ENCODE data around the gene SKIC8. TPM values are rescaled to one million over a fixed set of nuclear protein-coding genes. Genes with fewer than 3 reads are reported as not detected.

Gene SKIC8
- total RNA-seq, 2 donors from 2014 or later, result 35.0 to 36.8 TPM

DNA sequence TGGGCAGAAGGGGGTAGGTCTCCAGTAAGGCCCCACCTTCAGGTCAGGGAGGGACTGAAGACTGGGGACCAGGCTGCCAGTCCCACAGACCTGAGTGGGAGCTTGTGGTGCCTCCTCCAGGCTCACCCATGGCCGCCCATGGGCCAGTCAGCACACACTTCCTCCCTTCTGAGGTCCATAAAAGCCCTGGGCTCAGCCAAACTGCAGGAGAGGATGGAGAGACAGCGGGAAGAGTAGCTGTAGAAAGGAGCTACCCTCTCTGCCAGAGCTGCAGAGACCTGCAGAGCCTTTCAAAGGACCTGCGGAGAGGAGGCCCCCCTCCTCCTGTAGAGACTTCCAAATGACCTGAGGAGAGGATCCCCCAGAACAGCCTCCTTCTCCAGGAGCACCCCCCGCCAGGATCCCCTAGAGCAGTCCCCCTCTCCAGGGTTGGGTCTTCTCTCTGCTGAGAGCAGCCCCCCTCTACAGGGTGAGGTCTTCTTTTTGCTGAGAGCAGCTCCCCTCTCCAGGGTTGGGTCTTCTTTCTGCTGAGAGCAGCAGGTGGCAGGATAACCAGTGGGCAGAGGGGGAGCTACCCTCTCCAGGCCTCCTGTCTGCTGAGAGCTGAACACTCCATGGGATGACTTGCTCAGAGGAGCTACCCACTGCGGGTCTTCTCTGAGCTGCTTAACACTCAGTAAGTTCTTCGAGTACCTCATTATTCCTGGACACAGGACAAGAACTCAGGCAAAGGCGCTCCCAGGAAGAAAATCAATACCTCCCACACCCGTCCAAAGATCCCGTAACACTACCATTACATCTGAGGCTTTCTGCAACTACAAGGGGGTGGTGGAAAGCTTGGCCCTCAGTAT lies 5.0 kb upstream of the SKIC8 start:
- DNase-seq (ENCODE audit: low spot score), result no peak
- intact Hi-C loops (cut with DNase I), result no loop called here

DNA sequence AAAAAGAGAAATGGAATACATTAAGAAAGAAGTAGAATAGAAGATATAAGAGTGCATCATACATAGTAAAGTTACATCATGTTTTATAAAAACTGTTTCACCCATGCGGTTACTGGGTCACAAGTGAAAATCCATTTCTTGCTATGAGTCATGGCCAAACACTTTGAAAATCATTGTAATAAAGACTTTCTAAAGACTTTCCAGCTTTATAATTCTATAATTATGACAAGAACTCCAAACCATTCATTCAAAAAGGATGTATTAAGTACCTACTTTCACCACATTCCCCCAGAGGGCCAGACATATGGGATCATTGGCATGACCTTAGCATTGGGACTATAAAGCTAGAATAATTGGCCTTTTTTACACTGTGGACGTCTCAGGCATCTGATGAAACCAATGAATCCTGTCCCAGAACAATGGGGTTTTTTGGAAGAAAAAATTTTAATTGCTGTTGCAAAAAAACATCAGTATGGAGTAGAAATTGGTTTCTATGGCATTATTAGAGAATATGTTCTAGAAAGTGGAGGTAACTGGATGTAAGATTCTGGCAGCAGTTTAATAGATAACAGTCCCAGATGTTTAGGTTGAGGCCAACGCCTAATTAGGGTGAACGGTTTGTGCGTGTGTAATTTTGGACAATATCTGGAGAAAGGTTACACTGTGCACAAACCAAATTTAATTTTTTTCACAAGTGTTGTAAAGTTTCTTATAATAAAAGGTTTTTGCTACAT lies 3.3 kb upstream of the SKIC8 start:
- DNase-seq (ENCODE audit: low spot score), result no peak
- intact Hi-C loops (cut with DNase I), result no loop called here

DNA sequence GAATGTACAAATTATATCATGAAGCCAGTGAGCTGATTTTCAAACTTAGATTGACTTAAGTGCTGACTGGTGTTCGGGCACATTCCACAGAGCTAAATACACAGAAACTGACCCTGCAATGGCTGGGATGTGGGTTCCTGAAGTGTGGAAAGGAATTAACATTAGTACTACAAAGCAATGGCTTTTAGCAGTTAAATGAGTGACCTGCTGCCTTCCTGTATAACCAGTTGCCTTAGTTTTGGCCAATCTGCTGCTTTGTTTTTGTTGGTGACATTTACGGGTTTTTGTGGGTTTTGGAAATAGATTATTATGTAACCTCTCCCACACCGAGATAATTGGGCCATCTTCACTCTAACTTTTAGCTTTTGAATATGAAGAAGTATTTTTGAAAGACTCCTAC lies 2.4 kb upstream of the SKIC8 start:
- intact Hi-C loops (cut with DNase I), result no loop called here
- DNase-seq (ENCODE audit: low spot score), result no peak

DNA sequence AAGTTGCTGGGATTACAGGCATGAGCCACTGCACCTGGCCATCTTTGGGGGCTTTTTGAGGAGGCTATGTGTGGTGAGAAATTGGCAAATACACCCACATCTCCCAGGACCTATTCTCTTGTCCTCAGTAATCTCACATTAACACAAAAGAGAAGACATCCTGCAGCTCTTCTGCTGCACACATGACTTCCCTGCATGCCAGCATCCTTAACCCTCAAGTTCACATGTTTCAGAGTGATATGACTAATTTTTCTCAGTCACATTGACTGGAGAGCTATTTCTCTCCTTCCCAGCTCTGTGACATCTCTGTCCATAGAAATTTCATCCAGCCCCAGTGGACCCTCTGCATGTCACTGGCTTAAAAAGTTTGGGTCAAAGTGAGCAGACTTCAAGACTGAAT lies 1.9 kb upstream of the SKIC8 start:
- DNase-seq (ENCODE audit: low spot score), result no peak
- intact Hi-C loops (cut with DNase I), result no loop called here

- intact Hi-C loops (cut with DNase I), result no loop called here
- DNase-seq (ENCODE audit: low spot score), result no peak
Measured at GRCh38 chr15:78292219-78292618, 7.2 kb downstream of the SKIC8 start.

DNA sequence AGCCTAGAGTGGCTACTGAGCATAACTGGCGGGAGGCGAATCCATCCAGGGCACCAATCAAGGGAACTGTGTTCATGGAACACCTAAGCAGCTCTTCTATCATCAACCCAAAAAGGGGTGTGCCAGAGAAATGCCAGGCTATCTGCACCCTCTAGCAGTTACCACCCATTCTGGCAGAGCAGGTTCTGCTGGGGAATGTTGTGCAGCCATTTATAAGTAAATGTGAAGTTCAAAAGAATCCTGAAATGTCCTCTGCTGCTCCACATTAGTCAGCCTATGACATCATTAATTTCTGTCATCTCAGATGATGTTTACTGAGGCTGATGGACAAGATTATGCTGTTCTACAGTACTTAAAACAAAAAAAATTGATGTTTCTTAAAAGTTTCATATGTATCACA lies 7.7 kb downstream of the SKIC8 start:
- DNase-seq (ENCODE audit: low spot score), result no peak
- intact Hi-C loops (cut with DNase I), result no loop called here

GRCh38 chr15:78291052-78291451 lies 8.4 kb downstream of the SKIC8 start:
- intact Hi-C loops (cut with DNase I), result no loop called here
- DNase-seq (ENCODE audit: low spot score), result no peak

DNA sequence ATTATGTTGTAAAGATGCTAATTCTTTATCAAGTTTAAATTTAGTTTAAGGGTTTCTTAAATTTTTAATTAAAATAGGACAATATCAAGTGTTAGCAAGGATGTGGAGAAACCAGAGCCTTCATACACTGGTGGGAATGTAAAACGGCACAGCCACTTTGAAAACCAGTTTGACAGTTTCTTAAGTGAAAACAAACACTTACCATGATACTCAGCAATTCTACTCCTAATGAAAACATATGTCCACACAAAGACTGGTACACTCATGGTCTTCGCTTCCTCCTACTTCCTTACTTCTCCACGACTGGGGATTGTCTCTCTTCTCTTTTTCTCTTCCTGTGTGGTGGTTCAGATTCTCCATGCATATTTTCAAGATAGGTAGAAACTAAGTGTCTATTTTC lies 9.2 kb downstream of the SKIC8 start:
- intact Hi-C loops (cut with DNase I), result no loop called here
- DNase-seq (ENCODE audit: low spot score), result no peak

DNA sequence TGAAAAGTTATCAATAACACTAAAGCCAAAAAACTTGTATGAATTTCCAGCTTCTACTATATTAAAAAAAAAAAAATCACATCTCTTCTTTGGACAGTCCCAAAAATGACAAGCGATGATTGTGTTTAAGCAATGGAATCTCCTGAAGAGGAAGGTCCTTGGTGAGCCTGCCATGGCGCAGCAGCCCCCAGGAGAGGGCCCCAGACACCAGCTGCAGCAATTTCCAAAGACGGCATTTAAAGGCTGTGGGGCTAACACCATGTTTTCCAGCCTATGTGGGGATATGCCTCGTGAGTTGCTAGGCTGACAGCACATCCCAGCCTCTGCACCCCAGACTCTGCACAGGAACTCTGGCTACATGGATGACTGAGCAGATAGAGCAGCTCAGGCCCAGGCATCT lies 14.7 kb downstream of the SKIC8 start:
- no peak for DNase-seq (ENCODE audit: low spot score)
- intact Hi-C loops (cut with DNase I), result no loop called here

- DNase-seq (ENCODE audit: low spot score), result no peak
- intact Hi-C loops (cut with DNase I), result no loop called here
Measured at GRCh38 chr15:78282324-78282723, 17.1 kb downstream of the SKIC8 start.

DNA sequence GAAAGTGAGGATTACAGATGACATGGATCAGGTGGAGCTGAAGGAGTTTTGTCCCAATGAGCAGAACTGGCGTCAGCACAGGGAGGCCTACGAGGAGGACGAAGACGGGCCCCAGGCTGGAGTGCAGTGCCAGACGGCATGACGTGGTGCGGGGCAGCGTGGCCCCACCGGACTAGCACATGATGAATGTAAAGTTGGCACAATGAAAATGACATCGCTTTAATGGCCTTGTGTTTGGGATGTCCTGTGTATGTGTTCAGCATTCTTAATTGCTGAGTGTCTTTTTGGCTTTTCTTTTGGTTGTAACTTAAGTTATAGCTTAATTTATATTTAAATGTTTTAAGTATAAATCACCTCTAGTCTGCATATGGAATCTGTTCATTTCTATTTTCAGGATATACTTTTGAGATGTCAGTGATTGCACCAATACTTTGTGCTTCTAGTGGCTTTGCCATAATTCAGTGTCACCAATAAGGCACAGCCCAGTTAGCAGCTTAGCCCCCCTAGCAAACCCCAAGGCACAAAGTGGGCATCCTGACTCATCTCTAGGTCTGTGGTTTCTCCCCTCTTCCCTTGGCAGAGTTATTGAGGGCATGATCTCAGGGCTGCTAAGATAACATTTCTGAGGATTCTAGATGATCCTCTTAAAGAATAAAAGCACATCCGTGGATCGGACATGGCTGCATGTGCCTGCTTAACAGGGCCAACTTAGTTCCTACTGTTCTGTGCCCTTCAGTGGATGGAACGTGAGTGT lies 18.9 kb downstream of the SKIC8 start:
- no peak for DNase-seq (ENCODE audit: low spot score)
- intact Hi-C loops (cut with DNase I), result no loop called here

DNA sequence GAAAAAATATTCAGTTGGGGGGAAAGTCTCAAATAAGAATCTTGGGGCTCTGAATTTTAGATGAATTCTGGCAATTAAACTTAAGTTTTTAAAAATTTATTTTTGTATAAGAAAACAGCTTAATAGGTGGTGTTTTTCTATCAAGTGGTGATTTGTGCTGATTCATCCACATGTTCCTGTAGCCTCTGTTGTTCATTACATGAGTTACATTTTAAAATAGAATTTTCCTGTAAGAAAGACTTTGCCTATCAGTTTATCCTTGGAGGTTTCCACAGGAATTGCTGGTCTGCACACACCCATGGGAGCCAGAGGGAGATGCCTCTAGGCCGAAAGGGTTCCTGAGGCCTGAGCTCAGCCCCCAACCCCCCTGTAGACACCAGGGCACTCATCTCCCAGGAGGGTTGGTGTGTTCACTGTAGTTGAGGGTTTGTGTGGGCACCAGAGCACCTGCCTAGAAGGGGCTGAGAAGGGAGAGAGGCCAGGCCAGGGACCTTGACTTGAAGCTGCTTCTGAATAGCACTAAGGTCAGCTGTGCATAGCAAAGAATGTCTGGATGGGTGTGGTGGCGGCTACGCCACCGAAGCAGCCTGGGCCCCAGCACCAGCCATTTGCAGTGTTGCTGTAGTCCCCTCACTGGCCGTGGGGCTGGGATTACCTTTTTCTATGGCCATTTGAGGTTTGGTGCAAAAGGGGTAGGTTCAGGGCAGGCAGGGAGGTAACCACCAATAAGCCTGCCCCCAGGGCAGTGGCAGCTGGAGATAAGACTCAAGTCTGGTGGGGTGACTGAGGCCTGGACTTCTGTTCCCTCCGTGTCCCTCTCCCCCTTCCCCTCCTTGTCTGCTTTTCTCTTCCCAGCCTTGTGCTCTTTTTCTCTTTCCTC lies 23.1 kb downstream of the SKIC8 start:
- intact Hi-C loops (cut with DNase I), result no loop called here
- no peak for DNase-seq (ENCODE audit: low spot score)

GRCh38 chr15:78274994-78275393 lies 24.4 kb downstream of the SKIC8 start:
- no peak for DNase-seq (ENCODE audit: low spot score)
- intact Hi-C loops (cut with DNase I), result no loop called here

DNA sequence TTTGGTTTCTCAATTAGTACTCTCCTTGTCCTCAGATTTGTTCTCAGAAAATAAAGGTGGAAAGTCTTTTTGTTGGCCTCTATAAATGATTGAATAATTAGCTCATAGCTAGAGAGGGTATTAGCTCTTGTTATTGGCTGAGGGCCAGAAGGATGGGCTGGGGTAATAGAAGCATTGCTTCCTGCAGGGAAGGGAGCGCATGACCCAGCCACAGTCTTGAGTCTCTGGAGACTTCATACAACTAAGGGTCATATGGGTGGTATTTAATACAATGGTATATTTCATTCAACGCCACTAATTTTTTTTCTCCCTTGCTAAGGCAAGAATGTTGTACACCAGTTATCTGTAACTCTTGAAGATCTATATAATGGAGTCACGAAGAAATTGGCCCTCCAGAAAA lies 26.6 kb downstream of the SKIC8 start:
- intact Hi-C loops (cut with DNase I), result no loop called here
- no peak for DNase-seq (ENCODE audit: low spot score)

DNA sequence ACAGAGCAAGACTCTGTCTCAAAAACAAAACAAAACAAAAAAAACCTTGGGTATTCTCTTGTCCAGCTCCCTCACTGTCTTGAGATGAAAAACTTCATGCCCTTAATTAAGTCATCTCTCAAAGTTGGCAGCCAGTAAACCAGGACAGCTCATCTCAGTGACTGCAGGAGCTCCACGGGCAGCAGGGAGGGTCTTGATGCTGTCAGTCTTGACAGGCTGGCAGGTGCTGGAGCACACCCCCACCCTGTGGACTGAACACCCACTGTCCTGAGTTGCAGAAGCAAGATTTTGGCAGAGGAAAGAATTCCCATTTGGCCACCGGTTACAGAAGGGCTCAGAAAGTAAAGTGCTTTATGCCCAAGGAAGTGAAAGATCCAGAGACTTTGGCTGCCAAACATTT lies 27.1 kb downstream of the SKIC8 start:
- no peak for DNase-seq (ENCODE audit: low spot score)

DNA sequence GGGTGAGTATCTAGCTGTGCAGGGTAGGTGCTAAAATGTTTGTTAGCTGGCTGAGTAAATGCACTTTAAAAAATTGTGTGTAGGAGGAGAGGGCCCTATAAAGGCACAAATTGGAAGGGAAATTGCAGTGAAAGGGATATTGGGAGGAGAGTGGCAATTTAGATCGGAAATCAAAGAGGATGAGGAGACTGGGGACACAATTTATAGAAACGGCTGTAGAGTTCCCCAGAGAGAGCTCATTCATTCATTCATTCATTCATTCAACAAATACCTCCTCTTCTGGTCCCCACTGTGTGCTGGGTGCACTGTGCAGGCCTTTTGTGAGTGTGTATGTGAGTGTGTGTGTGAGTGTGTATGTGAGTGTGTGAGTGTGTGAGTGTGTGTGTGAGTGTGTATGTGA lies 32.6 kb downstream of the SKIC8 start:
- intact Hi-C loops (cut with DNase I), result no loop called here
- DNase-seq (ENCODE audit: low spot score), result no peak

More for the DNA sequence above, 27.1 kb downstream of the SKIC8 start:
- intact Hi-C loops (cut with DNase I), result no loop called here

DNA sequence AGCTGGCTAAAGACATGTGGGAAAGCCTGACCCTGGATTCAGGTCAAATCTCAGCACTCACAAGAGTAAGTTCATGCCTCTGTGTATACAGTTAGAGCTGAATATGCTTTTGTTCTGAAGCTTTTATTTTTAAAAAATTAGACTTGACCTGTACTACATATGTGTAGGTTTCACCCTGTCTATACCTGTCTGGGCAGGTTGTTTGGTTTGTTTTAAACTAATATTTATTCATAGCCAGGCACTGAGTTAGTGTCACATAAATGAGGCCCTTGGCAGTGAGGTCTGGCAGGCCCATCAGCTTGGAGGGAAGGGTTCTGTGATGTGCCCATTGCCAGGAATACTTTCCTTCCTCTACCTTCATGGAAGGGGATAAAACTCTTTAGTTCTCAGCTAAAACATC lies 33.2 kb downstream of the SKIC8 start:
- DNase-seq (ENCODE audit: low spot score), result no peak
- intact Hi-C loops (cut with DNase I), result no loop called here

DNA sequence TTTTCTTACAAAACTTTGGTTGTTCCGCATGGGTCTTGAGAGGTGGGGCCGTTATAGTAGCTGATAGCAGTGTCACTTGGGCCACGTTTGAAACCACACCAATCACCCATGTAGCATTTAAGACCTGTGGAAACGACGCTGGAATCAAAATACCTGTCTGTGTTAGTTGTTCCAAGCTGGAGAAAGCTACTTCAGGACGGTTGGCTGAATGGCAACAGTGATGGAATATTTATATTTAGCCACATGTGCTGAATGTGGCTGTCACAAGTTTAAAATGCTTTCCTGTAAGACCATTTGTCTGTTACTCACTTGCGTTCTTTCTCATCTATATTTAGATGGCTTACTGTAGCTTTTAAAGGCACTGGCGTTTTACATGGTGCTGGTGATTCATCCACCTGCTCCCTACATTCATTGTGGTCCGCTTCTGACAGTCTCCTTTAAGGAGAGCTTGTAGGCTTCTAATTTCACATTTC lies 33.6 kb downstream of the SKIC8 start:
- no peak for DNase-seq (ENCODE audit: low spot score)
- intact Hi-C loops (cut with DNase I), result no loop called here

DNA sequence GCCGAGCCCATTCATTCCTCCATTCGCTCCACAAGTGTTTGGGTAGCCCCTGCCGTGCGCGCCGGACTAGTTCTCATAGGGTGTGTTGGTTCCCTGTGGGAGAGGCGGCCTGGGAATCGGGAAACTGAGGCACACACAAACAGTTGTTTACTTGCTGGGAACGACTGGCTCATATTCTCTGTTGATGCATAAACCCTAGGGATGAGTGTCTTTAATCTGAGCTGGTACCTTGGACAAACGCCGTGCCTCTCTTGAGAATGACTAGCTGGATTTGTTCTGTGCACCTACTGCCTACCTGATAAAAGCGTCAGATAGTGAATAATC lies 34.3 kb downstream of the SKIC8 start:
- intact Hi-C loops (cut with DNase I), result no loop called here
- DNase-seq (ENCODE audit: low spot score), result no peak

All from posterior vena cava (tissue), 2 donors.